HepG2 (cell line): Measurements from ENCODE around the gene MADD. TPM values are rescaled to one million over a fixed set of nuclear protein-coding genes. Genes with fewer than 3 reads are reported as not detected.

Source experiments
- BRD4 ChIP-seq: sonication (generic); formaldehyde crosslinking; IDR thresholded peaks from 2 replicates; pipeline ENCODE4 v1.4.0; 2020; ENCODE audit warnings: missing genetic modification reagents
- CCAR2 ChIP-seq: fragments of 200-400 bp; formaldehyde crosslinking; optimal IDR thresholded peaks from 2 replicates; pipeline ENCODE3; 2018; ENCODE audit warnings: low read depth, mild to moderate bottlenecking, low read length, moderate library complexity
- CSRNP1 ChIP-seq: sonication (generic); formaldehyde crosslinking; IDR thresholded peaks from 2 replicates; pipeline ENCODE4 v1.8.1; 2023; ENCODE audit warnings: mild to moderate bottlenecking, missing genetic modification reagents
- DBP ChIP-seq: sonication (generic); formaldehyde crosslinking; IDR thresholded peaks from 2 replicates; pipeline ENCODE4 v1.4.0; 2020; ENCODE audit warnings: missing genetic modification reagents; ENCODE audit errors: not compliant biosample characterization
- HBP1 ChIP-seq: IDR thresholded peaks from 2 replicates; pipeline ENCODE4 v1.6.1; 2016; ENCODE audit warnings: low read depth, control low read depth
- KLF6 ChIP-seq: IDR thresholded peaks from 2 replicates; pipeline ENCODE4 v1.8.0; 2016; ENCODE audit warnings: missing biosample characterization, missing genetic modification reagents
- NCOA2 ChIP-seq: sonication (generic); formaldehyde crosslinking; IDR thresholded peaks from 2 replicates; pipeline ENCODE4 v1.8.0; 2022; ENCODE audit warnings: inconsistent platforms
- PATZ1 ChIP-seq: sonication (generic); formaldehyde crosslinking; IDR thresholded peaks from 2 replicates; pipeline ENCODE4 v1.4.0; 2020; ENCODE audit warnings: missing genetic modification reagents
- PCBP1 ChIP-seq: fragments of 200-400 bp; formaldehyde crosslinking; IDR thresholded peaks from 2 replicates; pipeline ENCODE4 v1.6.1; 2017; ENCODE audit warnings: mild to moderate bottlenecking, low read depth, low read length, borderline replicate concordance
- PRDM15 ChIP-seq: sonication (generic); formaldehyde crosslinking; IDR thresholded peaks from 2 replicates; pipeline ENCODE4 v1.4.0; 2020; ENCODE audit warnings: missing genetic modification reagents
- ZNF143 ChIP-seq: sonication (generic); formaldehyde crosslinking; IDR thresholded peaks from 2 replicates; pipeline ENCODE4 v1.4.0; 2020; ENCODE audit warnings: missing genetic modification reagents
- ZNF343 ChIP-seq: sonication (generic); formaldehyde crosslinking; IDR thresholded peaks from 2 replicates; pipeline ENCODE4 v1.4.0; 2020; ENCODE audit warnings: mild to moderate bottlenecking, missing genetic modification reagents
- ZNF724P ChIP-seq: sonication (generic); formaldehyde crosslinking; IDR thresholded peaks from 2 replicates; pipeline ENCODE4 v1.8.0; 2022; ENCODE audit warnings: missing genetic modification reagents, borderline replicate concordance
- ZNF775 ChIP-seq: sonication (generic); formaldehyde crosslinking; IDR thresholded peaks from 2 replicates; pipeline ENCODE4 v1.4.0; 2020; ENCODE audit warnings: missing genetic modification reagents, mild to moderate bottlenecking, moderate library complexity, borderline replicate concordance
- ZNF792 ChIP-seq: IDR thresholded peaks from 2 replicates; pipeline ENCODE4 v1.6.1; 2016
- ZNF879 ChIP-seq: sonication (generic); formaldehyde crosslinking; IDR thresholded peaks from 2 replicates; pipeline ENCODE4 v1.8.1; 2023; ENCODE audit warnings: missing genetic modification reagents
- polyA plus RNA-seq, 8 experiments: library from polyadenylated mRNA; depleted of rRNA in 3 of 8; stranded (reverse) in 7 of 8; unstranded in 1 of 8; fragments of >200 nt; fragmentation: Illumina TruSeq in 4 of 8; extraction: Trizol in 4 of 8; gene quantifications; 2 replicates each; pipeline versions ENCODE4 v1.2.1 to v1.2.3, GENCODE V29; 2011 to 2016; ENCODE audit warnings: low read depth in 4 of 8, missing spikeins in 1 of 8, mixed read lengths in 1 of 8; ENCODE audit not compliant: insufficient read depth in 1 of 8
- total RNA-seq, 5 experiments: library from RNA; depleted of rRNA; stranded (reverse); fragments of >200 nt; fragmentation: Illumina TruSeq; extraction: Trizol; gene quantifications; 2 replicates each; pipeline ENCODE4 v1.2.3, GENCODE V29; 2016; ENCODE audit warnings: low read depth in 1 of 5

Gene MADD
- total and polyA plus RNA-seq, 2 of the 13 experiments (the other 11 are each of a cell fraction or from before 2014, with no cell fraction given) = 18.0 to 29.2 TPM

- peak; percentile 75; the same call in 1 of the 2 replicates for TF ChIP-seq PRDM15
- 0 out of 2 replicates have a peak, but pooled peaks have one; percentile 83 for TF ChIP-seq ZNF879 (CRISPR knock-in tag)
- TF ChIP-seq ZNF343 = 0 out of 2 replicates have a peak, but pooled peaks have one; percentile 79
- TF ChIP-seq ZNF724P = no peak
- TF ChIP-seq DBP (CRISPR knock-in tag) = no peak
- peak; percentile 92 for TF ChIP-seq ZNF792 (CRISPR knock-in tag)
- peak; percentile 75; the same call in 1 of the 2 replicates for TF ChIP-seq PATZ1 (CRISPR knock-in tag)
- TF ChIP-seq NCOA2 = peak; percentile 55
- TF ChIP-seq KLF6 (CRISPR knock-in tag) = peak; percentile 84
- peak; percentile 47 for TF ChIP-seq CCAR2
- TF ChIP-seq BRD4 (CRISPR knock-in tag) = peak; percentile 95
- peak; percentile 96 for TF ChIP-seq HBP1 (CRISPR knock-in tag)
- TF ChIP-seq ZNF143 (CRISPR knock-in tag) = peak; percentile 79
- no peak for TF ChIP-seq ZNF775 (CRISPR knock-in tag)
- peak; percentile 93; the same call in 1 of the 2 replicates for TF ChIP-seq PCBP1
- peak; percentile 83; the same call in 1 of the 2 replicates for TF ChIP-seq CSRNP1 (CRISPR knock-in tag)
Measured at GRCh38 chr11:47248664-47249377, 21.1 kb upstream of the MADD start, which contains the start of gene ACP2 (continued).
